Cerebellar cortex (tissue), 1 donor: ENCODE results near the gene IFIT3.
"Not testable (repeated sequence)": the region's sequence is repeated elsewhere in the genome, so short reads cannot be mapped to it uniquely, and the experiment has no call there.

ENCODE experiments used
- DNase-seq: peaks from one replicate; pipeline ENCODE4 v3.0.0-alpha.2; 2015; ENCODE audit warnings: low spot score

IFIT3 gene

DNA sequence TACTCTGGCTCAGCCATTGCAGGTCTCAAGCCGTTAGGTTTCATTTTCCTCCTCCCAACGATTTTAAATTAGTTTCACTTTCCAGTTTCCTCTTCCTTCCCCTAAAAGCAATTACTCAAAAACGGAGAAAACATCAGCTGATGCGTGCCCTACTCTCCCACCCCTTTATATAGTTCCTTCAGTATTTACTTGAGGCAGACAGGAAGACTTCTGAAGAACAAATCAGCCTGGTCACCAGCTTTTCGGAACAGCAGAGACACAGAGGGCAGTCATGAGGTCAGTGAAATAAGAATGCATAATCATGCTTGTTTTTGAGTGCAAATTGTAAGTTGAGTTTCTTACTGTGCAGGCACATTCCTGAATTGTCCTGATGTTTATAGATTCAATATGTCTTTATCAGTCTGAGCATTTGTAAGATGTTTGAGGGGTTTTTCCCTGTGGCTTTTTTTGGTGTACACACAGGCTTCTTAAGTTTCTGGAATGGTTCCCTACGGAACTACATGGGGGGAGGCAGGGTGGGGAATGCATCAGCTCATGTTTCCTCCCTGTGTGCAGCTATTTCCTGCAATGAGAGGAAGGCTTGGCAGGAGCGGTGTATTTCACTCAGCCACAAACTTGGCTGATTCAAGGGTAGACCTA lies at the start of gene IFIT3:
TSS of gene IFIT3 (plus strand) at position 195 of the 639 bp plus-strand sequence. CDS start at position 272, 77 bp downstream.
- peak; percentile 86 for DNase-seq

GRCh38 chr10:89278034-89278535 lies 49.7 kb upstream of the IFIT3 start:
- peak; percentile 57 for DNase-seq

DNA sequence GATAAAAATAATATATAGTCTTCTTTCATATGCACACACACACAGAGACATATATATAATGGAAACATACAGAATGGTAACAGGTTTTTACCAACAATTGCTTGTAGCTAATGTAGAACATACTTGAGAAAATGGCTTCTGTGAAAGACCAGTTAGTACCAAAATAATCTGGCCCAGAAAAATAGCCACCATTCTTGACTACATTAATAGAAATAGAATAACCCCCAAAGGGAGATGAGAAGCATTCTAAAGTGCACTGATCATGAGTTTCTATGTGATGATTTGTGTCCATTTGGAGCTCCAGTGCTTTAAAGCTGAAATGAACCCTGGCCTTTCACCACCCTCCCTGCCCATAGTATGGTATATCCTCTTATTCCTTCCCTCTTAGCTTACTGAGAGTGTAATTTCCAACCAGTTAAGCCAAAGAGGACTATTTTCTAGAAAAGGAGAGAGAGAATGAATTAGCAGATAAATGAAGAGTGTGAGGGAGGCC lies 48.9 kb upstream of the IFIT3 start:
- no peak for DNase-seq

GRCh38 chr10:89279421-89279869 lies 48.4 kb upstream of the IFIT3 start:
- DNase-seq: no peak

DNA sequence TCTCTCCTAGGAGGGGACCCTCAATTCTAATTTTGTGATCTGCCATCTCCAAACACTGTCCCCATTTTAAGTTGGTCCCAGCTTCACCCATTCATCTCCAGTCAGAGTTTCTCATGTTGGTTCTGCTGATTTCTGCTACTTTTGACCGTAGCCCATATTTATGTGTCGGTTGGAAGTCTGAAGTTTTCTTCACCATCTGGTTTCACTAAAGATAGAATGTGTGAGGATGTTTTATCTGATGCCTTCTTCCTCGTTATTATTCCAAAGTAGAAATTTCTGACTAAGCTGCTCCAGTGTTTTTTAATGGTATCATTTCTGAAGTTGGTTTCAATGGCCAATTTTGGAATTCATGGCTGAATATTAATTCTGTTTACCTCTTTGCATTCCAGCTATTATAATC lies 47.3 kb upstream of the IFIT3 start:
- DNase-seq: no peak

DNA sequence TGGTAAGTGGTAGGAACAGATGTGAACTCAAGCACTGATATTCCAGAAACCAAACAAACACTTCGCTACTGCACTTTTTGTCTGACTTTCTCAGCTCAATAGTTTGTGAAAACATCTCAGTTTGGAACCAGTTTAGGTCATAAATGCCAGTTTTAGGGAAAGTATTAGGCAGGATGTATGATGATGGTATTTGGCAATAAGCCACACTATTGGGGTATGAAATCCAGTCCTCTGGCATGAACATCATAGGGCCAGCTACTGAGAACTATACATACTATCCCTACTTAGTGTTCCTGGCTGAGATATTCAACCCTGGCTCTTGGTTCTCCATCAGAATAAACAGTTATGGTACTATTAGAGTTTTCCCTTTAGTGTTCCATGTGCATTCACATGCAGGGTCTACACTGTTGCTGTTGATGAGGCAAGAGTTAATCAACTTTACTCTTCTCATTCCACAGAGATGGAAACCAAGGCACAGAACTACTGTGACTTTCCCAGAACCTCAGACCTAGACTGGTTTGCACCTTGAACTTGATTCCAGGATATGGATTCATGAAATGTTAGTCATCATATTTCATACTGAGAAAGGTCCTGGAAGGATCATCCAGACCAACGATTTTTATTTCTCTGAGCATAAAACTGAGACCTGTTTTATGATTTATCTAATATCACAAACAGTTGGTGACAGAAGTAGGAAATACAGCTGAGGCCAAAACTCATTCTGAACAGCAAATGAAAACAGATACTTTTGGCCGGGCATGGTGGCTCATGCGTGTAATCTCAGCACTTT lies 46.0 kb upstream of the IFIT3 start:
- no peak for DNase-seq

DNA sequence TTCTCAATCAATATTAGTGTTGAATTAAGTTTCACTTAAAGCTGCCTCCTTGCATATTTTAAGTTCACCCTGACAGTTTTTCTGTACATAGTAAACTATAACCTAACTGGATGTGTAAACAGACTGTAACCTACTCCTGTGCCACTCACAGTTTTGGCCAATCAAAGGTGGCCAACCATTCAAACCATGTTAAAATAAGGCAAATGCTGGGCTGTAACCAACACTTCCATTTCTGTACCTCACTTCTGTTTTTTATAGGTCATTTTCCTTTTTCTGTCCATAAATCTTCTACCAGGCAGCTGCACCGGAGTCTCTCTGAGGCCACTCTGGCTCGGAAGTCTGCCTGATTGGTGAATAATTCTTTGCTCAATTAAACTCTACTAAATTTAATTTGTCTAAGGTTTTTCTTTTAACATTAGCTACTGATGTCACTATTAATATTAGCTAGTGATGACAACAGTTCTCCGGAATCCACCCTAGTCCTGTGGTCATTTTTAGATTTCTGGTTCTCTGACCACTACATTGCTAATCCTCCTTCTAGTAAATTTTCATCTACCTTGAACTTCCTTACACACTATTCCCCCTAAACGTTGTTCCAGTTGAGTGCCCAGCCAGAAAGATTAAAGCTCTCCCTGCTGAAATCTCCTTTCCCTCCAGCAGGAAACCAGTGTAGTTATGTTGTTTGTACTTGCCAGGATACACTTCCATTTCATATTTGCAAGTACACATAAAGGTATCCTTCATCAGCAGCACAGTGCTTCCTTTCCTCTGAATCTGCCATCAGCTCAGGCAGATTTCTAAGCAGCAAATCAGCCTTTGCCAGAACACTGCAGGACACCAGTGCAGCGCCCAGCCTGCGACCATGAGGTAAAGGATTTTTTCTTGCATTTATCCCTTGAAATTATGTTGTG lies 44.5 kb upstream of the IFIT3 start:
- DNase-seq: peak; percentile 88

DNA sequence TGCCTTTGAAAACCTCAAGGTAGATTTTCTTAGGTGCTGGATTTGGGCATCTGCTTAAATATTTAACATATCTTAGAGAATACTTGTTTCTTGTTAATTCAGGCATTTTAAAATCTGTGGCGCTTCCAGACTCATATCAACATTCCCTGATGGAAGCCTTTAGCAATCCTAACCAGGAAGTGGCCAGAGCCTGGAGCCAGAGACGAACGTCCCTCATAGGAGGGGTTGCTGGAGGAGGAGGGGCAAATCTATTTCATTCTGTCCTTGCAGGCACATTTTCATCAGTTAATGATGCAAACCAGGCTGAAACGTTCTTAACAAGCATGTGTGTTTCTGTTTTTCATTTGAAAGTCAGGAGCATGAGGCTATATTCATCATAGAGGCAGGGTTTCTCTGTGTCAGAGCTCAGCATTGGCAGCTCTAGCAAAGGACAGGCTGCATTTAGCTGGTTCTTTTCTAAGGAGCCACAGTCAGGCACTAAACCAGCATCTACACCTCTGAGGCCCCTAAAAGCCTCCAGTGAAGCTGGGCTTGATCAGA lies 43.8 kb upstream of the IFIT3 start:
- peak; percentile 93 for DNase-seq

DNA sequence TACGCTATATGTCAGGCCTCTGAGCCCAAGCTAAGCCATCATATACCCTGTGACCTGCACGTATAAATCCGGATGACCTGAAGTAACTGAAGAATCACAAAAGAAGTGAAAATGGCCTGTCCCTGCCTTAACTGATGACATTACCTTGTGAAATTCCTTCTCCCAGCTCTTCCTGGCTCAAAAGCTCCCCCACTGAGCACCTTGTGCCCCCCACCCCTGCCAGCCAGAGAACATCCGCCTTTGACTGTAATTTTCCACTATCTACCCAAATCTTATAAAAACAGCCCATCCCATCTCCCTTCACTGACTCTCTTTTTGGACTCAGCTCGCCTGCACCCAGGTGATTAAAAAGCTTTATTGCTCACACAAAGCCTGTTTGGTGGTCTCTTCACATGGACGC lies 43.1 kb upstream of the IFIT3 start:
- DNase-seq: not testable (repeated sequence)

DNA sequence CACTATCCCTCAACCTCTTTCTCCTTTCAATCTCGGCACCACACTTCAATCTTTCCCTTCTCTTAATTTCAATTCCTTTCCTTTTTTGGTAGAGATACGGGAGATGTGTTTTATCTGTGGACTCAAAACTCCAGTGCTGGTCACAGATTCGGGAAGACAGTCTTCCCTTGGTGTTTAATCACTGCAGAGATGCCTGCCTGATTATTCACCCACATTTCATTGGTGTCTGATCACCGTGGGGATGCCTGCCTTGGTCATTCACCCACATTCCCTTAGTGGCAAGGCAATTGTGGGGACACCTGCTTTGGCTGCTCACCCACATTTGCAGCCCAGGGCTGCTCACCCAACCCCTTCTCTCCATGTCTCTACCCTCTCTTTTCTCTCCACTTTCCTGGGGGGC lies 42.5 kb upstream of the IFIT3 start:
- DNase-seq: not testable (repeated sequence)

GRCh38 chr10:89294721-89295239 lies 33.0 kb upstream of the IFIT3 start:
- DNase-seq: no peak

DNA sequence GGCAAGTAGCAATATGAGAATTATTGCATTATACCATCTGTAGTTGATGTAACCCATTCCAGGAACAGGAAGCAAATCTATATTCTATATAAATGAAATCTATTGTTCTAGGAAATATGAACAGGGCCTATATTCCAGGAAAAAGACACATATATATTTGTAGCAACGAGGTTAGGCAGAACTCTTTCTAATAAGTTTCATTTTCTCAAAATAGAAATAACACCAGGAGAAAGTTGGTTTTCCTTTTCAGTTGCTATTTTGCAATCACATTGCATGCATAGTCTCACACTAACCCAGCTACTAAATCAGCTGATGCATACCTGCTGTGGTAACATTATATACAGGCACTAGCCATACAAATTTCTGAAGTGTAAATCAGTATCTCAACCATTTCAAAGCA lies 32.2 kb upstream of the IFIT3 start:
- no peak for DNase-seq

DNA sequence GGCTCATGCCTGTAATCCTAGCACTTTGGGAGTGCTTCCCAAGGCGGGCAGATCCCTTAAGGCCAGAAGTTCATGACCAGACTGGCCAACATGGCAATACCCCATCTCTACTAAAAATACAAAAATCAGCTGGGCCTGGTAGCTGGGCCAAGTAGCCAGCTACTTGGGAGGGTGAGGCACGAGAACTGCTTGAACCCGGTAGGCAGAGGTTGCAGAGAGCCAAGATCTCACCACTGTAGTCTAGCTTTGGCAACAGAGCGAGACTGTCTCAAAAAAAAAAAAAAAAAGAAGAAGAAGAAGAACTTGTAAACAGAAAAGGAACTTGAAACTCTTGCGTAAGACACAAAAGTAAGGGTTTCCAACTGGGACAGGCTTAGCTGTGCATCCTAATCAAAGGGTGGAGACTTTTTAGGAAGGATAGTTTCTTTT lies 31.6 kb upstream of the IFIT3 start:
- DNase-seq: no peak

DNA sequence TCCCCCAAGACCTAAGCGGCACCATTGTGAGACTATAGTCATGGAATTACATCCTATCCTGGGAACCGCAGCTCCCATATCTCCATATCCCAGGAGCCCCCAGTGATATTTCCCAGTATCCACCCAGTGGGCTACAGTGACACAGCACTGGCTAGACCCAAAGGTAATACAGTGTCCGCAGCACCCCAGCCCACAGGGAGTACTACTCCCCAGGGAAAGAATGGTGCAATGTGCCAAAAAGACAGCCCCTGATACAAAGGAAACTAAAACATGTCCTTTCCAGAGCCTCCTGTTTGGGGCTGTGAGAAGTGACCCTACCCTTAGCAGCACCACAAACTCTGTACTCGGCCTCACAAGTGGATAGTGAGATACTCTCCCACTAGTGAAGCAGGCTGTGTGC lies 30.4 kb upstream of the IFIT3 start:
- DNase-seq: no peak

GRCh38 chr10:89297791-89298190 lies 30.0 kb upstream of the IFIT3 start:
- DNase-seq: no peak

GRCh38 chr10:89299031-89299430 lies 28.8 kb upstream of the IFIT3 start:
- no peak for DNase-seq

GRCh38 chr10:89301232-89301631 lies 26.6 kb upstream of the IFIT3 start:
- DNase-seq: peak; percentile 51

DNA sequence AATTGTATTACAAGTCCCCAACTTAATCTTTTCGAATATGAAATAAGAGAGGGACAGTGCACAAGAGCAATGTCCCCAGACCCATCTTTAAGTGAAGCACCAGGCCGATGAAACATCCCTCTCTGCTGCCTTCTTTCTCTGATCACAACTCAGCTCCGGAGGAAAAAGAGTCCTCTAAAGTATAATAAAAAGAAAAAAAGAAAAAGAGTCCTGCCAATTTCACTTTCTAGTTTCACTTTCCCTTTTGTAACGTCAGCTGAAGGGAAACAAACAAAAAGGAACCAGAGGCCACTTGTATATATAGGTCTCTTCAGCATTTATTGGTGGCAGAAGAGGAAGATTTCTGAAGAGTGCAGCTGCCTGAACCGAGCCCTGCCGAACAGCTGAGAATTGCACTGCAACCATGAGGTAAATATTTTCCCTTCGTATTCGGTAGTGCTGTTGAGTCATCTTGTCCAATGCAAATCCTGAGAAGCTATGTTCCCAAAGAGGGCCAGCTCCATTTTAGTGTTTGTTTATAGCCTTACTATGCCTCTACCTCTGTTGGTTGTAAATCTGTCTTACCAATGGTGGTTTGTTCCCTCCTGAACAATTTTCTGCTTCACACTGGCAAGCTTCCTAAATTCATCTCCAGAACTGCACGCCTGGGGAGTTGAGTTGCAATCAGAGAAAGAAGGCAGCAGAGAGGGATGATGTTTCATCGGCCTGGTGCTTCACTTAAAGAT lies 25.9 kb upstream of the IFIT3 start, which contains the start of gene IFIT2:
TSS of gene IFIT2 (plus strand) at position 326 of the 725 bp plus-strand sequence. CDS start at position 404, 78 bp downstream.
- DNase-seq: peak; percentile 81

DNA sequence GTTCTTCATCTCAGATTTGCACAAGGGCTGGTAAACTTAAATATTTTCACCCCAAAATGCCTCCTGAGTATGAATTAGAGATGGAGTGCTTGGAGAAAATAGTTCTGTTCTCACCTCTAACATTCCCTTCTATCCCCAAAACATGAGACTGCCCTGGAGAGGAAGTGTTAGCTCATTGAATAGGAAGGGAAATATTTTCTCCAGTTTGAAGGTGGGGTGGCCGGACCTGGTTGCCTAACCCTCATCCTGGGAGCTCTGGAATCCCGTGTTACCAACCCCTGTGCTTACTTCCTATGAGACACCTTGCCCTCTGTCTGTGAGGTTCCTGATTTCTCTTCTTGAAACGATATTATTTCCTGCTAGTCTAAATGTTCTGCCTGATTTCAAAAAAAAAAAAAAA lies 25.2 kb upstream of the IFIT3 start:
- DNase-seq: no peak

DNA sequence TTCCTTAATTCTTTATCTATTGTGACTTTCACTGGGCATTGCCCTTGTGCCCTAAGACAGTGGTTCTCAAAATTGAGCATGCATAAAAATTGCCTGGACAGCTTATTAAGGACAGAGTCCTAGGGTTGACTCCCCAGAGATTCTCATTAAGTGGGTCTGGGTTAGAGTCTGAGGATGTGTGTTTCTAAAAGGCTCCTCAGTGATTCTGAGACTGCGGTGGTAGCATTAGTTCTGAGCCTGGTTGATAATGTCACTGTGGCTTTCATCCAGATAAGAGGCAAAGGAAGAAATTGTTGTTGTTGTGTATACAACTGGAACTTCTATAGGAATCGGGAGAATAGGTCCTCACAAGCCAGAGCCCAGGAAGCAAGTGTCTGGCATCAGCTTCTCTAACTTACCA lies 24.6 kb upstream of the IFIT3 start:
- DNase-seq: peak; percentile 54

DNA sequence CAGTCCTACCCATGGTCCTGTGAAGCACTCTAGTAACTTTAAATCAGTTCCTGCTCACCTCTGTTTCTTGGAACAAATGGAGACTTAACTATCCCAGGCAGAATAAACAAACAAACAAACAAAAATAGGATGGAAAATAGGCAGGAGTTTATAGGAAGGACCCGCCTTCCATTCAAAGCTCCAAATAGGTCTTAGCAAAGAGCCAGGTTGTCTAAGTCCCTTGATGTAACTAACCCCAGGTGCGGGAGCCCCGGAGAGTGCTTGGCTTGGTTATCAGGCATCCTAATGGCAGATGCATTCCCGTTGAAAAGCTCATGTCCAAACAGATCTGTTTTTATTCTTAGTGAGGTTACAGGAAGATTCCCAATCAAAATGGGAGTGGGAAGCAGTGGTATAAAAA lies 23.8 kb upstream of the IFIT3 start:
- no peak for DNase-seq
